Activated CD8-positive, alpha-beta T cell treated with anti-CD3 and anti-CD28 coated beads for 36 hours (primary cell): ENCODE results near the gene COL4A1. TPM values are rescaled to one million over a fixed set of nuclear protein-coding genes. Genes with fewer than 3 reads are reported as not detected.

ENCODE experiments used
- ATAC-seq: fragments of 200-7000 bp; cut with Tn5 transposase; one replicate; pipeline ENCODE4 v1.10.0; 2021; ENCODE audit warnings: mild to moderate bottlenecking, moderate library complexity
- CTCF ChIA-PET: fragments of 350-600 bp; sonication (Branson Sonifier 250); formaldehyde crosslinking; loops from one replicate; lab custom pipeline; 2021; ENCODE audit warnings: antibody characterized with exemption; lab: Charles Lee
- POLR2A ChIA-PET: fragments of 350-600 bp; sonication (Branson Sonifier 250); formaldehyde crosslinking; loops from one replicate; lab custom pipeline; 2021; ENCODE audit warnings: antibody characterized with exemption; lab: Charles Lee
- DNase-seq: peaks from one replicate; pipeline ENCODE4 v3.0.0-alpha.2; 2020
- H3K27ac Mint-ChIP-seq: one replicate; pipeline ENCODE4 v1.8.0; 2021; ENCODE audit warnings: mild to moderate bottlenecking, mixed read lengths
- H3K27me3 Mint-ChIP-seq: one replicate; pipeline ENCODE4 v1.8.0; 2021; ENCODE audit warnings: mixed read lengths
- H3K36me3 Mint-ChIP-seq: one replicate; pipeline ENCODE4 v1.8.0; 2021; ENCODE audit warnings: low read depth, mixed read lengths
- H3K4me1 Mint-ChIP-seq: one replicate; pipeline ENCODE4 v1.8.0; 2021; ENCODE audit warnings: low read depth, mixed read lengths
- H3K4me3 Mint-ChIP-seq: one replicate; pipeline ENCODE4 v1.8.0; 2021; ENCODE audit warnings: mild to moderate bottlenecking, moderate library complexity, mixed read lengths
- H3K9me3 Mint-ChIP-seq: one replicate; pipeline ENCODE4 v1.8.0; 2021; ENCODE audit warnings: mixed read lengths
- intact Hi-C: fragments of 100-400 bp; cut with micrococcal nuclease; formaldehyde crosslinking; loops from one replicate; pipeline ENCODE4 v1.10.0; 2022
- total RNA-seq, 2 experiments: library from RNA; stranded (reverse); gene quantifications; one replicate each; pipeline ENCODE4 v1.2.3, GENCODE V29; 2021
- TF ChIP-seq, protein P1 (sequence below): fragments of 200-600 bp; IDR thresholded peaks from one replicate; pipeline ENCODE4 v1.8.0; 2022; ENCODE audit warnings: antibody characterized with exemption, mild to moderate bottlenecking

Gene COL4A1
- total RNA-seq, 2 experiments from 2014 or later: not detected

GRCh38 chr13:110312339-110313031, 5.5 kb upstream of the COL4A1 start:
- H3K4me1 Mint-ChIP-seq: no peaks in the 10 kb centered on the region
- DNase-seq (no peak), ATAC-seq (no peak)
- no peak overlapping the region for H3K4me3 Mint-ChIP-seq
- H3K27ac Mint-ChIP-seq: no peak overlapping the region
- intact Hi-C loops: no loop called here
- peaks cover 48% of the 10 kb centered on the region for H3K27me3 Mint-ChIP-seq
- ChIA-PET CTCF (no interaction called here), POLR2A (no interaction called here)
- H3K9me3 Mint-ChIP-seq: no peaks in the 10 kb centered on the region
- TF ChIP-seq, protein P1, sequence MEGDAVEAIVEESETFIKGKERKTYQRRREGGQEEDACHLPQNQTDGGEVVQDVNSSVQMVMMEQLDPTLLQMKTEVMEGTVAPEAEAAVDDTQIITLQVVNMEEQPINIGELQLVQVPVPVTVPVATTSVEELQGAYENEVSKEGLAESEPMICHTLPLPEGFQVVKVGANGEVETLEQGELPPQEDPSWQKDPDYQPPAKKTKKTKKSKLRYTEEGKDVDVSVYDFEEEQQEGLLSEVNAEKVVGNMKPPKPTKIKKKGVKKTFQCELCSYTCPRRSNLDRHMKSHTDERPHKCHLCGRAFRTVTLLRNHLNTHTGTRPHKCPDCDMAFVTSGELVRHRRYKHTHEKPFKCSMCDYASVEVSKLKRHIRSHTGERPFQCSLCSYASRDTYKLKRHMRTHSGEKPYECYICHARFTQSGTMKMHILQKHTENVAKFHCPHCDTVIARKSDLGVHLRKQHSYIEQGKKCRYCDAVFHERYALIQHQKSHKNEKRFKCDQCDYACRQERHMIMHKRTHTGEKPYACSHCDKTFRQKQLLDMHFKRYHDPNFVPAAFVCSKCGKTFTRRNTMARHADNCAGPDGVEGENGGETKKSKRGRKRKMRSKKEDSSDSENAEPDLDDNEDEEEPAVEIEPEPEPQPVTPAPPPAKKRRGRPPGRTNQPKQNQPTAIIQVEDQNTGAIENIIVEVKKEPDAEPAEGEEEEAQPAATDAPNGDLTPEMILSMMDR: no peak
- no peaks in the 10 kb centered on the region for H3K36me3 Mint-ChIP-seq

GRCh38 chr13:110311443-110312338, 4.7 kb upstream of the COL4A1 start:
- Mint-ChIP-seq H3K4me3 (no peak overlapping the region), H3K4me1 (no peaks in the 10 kb centered on the region), H3K9me3 (no peaks in the 10 kb centered on the region), H3K27me3 (peaks cover 44% of the 10 kb centered on the region), H3K27ac (no peak overlapping the region), H3K36me3 (no peaks in the 10 kb centered on the region)
- ChIA-PET CTCF (no interaction called here), POLR2A (no interaction called here)
- no peak for DNase-seq
- intact Hi-C loops: no loop called here
- ATAC-seq: no peak
- TF ChIP-seq, protein P1: no peak

- Mint-ChIP-seq H3K4me1 (no peaks in the 10 kb centered on the region), H3K27ac (no peak overlapping the region), H3K36me3 (no peaks in the 10 kb centered on the region), H3K4me3 (no peak overlapping the region), H3K27me3 (peaks cover 47% of the 10 kb centered on the region), H3K9me3 (no peaks in the 10 kb centered on the region)
- ChIA-PET CTCF (no interaction called here), POLR2A (no interaction called here)
- TF ChIP-seq, protein P1: no peak
- intact Hi-C loops: no loop called here
- ATAC-seq (no peak), DNase-seq (no peak)
Observed at GRCh38 chr13:110310541-110311442, 3.8 kb upstream of the COL4A1 start.

DNA sequence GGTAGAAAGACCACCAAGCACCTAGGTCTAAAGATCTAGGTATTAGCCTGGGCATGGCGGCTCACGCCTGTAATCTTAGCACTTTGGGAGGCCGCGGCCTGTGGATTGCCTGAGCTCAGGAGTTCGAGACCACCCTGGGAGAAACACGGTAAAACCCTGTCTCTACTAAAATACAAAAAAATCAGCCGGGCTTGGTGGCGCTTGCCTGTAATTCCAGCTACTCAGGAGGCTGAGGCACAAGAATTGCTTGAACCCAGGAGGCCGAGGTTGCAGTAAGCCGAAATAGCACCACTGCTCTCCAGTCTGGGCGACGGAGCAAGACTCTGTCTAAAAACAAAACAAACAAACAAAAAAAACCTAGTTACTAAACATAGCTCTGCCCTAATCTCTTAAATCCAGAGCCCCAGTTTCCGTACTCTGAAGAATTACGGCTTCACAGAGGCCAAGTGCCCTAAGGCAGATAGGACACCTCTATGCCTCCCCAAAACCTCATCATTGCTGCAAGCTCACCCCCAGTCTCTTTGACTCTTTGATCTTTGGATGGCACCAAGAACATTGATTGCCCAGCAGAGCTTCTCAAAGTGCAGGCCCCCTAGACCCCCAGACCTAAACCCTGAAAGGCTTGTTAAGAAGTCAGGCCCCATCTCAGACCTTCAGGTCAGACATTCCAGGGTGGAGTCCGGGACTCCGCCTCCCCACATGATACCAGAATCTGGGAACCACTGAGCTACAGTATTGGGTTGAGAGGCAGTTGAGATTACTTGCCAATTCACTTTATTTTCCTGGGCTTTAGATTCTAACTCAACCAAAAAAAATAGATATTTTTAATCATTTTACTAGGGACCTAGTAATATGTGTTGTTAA, 2.9 kb upstream of the COL4A1 start:
- H3K27ac Mint-ChIP-seq: no peak overlapping the region
- H3K9me3 Mint-ChIP-seq: no peaks in the 10 kb centered on the region
- H3K4me3 Mint-ChIP-seq: no peak overlapping the region
- ChIA-PET CTCF (no interaction called here), POLR2A (no interaction called here)
- intact Hi-C loops: no loop called here
- no peaks in the 10 kb centered on the region for H3K36me3 Mint-ChIP-seq
- H3K27me3 Mint-ChIP-seq: peaks cover 54% of the 10 kb centered on the region
- H3K4me1 Mint-ChIP-seq: no peaks in the 10 kb centered on the region
- no peak for ATAC-seq
- TF ChIP-seq, protein P1: no peak
- no peak for DNase-seq
